ENCODE data around the gene RAB21.

DNA sequence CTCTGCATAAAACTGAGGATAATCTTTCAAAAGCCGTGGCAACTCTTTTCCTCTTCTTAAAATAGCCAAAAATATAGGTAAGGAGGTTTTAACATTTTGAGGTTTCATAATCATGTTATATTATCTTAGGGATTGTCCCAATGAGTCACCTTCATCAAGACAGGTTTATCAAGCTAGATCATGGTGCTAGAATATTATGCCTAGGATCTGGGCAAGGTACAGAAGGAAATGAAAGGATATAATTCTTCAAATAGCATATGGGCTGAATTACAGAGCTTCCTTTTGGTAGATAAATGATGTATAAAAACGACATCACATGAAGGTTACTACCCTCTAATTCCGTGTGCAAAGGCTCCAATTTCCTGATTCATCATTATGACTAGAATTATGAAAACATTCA lies 56.3 kb downstream of the RAB21 start:
- TF ChIP-seq, protein P1, sequence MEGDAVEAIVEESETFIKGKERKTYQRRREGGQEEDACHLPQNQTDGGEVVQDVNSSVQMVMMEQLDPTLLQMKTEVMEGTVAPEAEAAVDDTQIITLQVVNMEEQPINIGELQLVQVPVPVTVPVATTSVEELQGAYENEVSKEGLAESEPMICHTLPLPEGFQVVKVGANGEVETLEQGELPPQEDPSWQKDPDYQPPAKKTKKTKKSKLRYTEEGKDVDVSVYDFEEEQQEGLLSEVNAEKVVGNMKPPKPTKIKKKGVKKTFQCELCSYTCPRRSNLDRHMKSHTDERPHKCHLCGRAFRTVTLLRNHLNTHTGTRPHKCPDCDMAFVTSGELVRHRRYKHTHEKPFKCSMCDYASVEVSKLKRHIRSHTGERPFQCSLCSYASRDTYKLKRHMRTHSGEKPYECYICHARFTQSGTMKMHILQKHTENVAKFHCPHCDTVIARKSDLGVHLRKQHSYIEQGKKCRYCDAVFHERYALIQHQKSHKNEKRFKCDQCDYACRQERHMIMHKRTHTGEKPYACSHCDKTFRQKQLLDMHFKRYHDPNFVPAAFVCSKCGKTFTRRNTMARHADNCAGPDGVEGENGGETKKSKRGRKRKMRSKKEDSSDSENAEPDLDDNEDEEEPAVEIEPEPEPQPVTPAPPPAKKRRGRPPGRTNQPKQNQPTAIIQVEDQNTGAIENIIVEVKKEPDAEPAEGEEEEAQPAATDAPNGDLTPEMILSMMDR (IDR thresholded peaks at IDR 0.05): no peak
- TF ChIP-seq POLR2AphosphoS5 (IDR thresholded peaks at IDR 0.05): no peak
